ELF-1 (cell line): ENCODE results near the gene RBM20.
"Not testable (repeated sequence)": the region's sequence is repeated elsewhere in the genome, so short reads cannot be mapped to it uniquely, and the experiment has no call there.

ENCODE experiments used
- DNase-seq: peaks from one replicate; pipeline ENCODE4 v3.0.0-alpha.2; 2016; ENCODE audit warnings: low read depth, low spot score

Gene RBM20

GRCh38 chr10:110762849-110763211 is 118.7 kb downstream of the RBM20 start:
- peak; percentile 19 for DNase-seq

DNA sequence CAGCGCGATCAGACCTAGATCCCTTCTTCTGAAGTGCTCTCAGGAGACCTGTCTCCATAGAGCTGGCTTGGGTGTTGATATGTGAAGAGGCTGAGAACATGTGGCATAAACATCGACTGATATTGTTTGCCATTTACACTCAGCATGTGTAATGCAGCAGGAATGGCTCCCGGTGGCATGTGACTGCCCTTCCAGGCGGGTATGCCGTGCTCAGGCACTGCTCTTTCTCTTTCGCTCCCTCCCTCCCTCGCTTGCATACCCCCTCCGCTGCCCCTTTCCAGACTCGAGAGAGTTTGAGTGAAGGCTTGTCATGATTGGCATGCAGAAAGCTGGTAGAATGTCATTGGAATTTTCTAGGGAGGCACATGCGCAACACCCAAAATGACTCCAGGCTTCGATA is 120.2 kb downstream of the RBM20 start:
- DNase-seq: no peak

DNA sequence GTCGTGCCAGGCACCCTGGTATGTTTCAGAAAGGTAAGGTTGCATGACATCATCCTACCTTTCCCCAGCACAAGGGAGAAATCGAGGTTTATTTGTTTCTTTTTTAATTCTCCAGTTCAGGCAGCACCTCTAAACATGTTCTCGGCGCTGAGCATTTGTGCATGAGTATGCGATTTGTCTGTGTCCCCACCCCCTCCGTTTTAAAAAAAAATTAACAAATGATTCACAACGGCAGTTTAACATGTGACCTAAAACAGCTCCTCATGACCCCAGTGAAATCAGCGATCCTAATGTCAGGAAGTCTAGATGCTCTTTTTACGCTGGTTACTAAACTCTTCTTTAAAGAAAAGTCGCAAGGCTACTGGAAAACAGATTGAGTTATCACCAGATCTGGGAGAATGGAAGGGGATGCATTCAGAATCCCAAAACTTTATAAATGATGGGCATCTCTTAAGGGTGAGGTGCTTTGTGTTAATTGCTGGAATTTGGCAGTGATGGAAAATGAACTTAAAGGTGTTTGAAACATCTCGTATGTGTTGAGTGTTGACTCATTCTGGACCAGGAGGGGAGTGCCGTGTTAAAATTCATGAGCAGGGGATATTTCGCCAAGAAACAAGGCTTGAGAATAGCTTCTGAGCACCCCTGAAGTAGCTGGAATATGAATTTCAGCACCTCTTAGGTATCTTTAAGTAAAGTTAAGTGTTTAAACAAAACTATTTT is 120.8 kb downstream of the RBM20 start:
- no peak for DNase-seq

DNA sequence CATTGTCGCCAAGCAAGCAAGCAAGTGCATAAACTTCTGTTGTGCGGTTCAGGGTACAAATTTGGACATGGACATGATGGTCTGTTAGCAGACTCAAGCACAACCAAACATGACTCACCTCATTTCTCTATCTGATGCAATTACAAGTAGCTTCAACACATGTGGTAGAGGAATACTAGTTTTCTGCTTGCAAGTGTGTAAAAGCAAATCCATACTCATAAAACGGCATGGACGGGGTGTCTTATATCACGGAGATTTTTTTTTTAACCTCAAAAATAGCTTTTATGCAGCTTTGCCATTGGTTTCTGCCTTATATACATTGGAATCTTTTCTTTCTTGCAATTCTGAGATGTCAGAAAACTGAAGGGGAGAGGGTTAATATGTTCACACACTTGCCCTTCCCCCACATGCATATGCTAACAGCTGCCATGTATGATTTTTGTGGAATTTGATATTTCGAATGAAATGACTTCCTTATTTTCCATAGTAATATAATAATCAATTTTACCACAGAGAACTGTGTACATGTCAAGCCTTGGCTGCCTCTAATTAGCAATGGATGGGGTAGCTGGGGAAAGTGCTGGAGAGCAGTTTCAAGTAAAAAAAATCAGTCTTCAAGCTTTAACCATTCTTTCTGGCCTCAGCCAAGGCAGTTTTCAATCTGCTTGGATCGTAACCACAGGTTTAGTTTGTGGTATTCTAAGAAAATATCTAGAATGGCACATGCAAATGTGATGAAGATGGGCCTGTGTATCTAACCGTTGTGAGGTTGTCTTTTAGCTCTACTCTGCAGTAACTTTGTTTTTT is 121.6 kb downstream of the RBM20 start:
- DNase-seq: no peak

DNA sequence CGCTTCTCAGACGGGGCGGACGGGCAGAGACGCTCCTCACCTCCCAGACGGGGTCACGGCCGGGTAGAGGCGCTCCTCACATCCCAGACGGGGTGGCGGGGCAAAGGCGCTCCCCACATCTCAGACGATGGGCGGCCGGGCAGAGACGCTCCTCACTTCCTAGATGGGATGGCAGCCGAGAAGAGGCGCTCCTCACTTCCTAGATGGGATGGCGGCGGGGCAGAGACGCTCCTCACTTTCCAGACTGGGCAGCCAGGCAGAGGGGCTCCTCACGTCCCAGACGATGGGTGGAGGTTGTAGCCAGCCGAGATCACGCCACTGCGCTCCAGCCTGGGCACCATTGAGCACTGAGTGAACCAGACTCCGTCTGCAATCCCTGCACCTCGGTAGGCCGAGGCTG is 123.5 kb downstream of the RBM20 start:
- DNase-seq: not testable (repeated sequence)

- DNase-seq: no peak
These were observed 126.1 kb downstream of the RBM20 start for GRCh38 chr10:110770243-110770642.

GRCh38 chr10:110771486-110771885 is 127.3 kb downstream of the RBM20 start:
- no peak for DNase-seq

DNA sequence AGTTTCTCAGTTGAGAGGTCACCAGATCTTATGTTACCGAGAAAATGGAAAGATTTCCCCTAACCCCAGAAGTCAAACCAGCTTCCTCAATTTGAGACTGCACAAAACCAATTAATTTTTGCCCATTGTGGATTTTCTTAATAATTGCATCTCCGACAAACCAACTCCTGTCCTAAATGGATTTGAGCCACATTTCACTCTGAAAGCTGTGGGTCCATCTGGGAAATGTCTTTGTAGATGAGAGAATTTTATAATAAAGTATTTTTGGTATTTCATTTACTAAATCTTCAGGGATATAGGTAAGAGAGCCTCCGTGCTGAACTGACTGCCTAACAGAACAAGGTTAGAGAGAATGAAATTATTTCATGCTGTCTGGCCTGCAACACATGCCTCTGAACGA is 127.9 kb downstream of the RBM20 start:
- no peak for DNase-seq

DNA sequence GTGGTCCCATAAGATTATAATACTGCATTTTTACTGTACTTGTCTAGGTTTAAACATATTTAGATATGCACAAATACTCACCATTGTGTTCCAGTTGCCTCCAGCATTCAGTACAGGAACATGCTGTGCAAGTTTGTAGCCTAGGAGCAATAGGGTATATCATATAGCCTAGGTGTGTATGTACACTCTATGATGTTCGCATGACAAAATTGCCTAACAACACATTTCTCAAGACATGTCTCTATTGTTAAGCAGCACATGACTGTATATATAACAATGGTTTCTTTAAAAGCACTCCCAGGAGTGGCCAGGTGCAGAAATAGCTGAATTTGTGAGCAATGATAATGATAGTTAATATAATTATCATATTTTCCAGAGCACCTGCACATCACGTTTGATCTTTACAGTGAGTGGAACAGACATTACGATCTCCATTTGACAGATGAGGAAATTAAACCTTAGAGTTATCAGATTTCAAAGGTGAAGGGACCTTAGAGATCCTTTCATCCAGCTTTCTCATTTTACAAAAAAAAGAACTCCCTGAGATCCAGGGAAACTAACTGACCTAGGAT is 128.4 kb downstream of the RBM20 start:
- no peak for DNase-seq

DNA sequence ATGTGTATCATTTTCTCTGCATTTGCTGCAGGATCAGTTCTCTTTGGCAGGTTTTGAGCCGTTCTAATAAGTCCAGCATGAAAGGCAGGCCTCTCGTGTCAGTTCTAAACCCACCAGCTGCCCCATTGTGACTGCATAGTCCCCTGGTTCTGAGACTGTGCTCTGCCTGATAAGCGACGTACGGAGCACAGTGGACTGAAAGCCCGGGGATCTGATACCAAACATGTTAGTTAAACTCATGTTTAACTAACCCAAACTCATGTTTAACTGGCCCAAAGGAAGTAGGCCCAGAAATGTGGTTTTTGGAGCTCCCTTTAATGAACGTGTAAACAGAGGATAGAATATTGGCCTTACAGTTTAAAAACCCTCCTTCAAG is 129.5 kb downstream of the RBM20 start:
- DNase-seq: no peak

GRCh38 chr10:110774069-110775019 is 130.2 kb downstream of the RBM20 start:
- no peak for DNase-seq

DNA sequence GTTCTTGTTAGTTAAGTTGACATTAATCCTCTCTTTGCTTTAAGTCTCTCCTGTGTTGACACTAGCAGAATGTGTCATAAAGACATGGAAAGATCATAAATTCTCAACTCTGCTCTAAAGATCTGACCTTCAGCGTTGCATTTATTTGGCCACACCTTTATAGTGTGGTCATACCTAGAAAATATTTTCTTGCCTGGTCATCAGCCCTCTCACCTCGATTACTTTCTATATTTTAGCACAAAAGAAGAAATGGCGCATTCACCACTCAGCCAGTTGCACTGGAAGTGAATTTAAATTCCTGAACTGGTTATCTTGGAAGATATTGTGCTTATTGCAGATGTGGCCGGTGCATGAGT is 130.9 kb downstream of the RBM20 start:
- DNase-seq: no peak

DNA sequence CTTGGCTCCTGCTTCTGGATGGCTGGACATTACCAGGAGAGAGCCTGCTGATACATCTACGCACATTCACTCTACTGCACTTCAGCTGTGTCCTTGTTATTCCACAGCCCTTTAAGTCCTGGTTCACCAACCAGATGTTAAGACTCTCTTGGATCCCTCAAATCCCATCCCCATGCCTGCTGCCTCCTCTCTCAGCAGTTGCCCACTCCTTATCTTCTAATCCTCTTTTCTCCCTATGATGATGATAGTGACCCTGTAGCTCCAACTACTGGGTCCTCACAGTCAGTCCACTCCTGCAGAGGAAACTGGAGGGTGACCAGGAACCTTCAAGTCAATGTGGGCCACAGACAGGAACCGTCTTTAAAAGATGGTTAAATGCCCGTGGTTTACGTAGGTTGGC is 131.3 kb downstream of the RBM20 start:
- DNase-seq: no peak

DNA sequence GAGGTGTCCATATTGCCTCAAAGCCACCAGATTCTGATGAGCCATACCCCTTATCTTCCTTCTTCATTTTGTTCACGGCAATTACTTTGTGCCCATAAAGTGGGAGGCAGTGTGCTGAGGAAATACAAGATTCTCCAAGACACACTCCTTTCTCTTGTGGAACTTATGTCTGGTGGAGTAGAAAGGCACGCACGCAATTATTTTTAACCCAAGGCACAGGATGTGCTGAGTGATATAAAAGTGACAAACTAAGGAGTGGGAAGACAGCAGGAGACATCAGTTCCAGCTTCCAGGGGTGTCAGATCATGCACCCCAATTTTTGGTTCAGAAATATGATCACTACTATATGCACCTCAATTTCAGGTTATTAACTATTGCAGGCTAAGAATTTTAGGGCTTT is 132.9 kb downstream of the RBM20 start:
- DNase-seq: no peak

- DNase-seq: no peak
These were observed 133.5 kb downstream of the RBM20 start for GRCh38 chr10:110777661-110778060.

- DNase-seq: no peak
These were observed 134.1 kb downstream of the RBM20 start for GRCh38 chr10:110778211-110778610.

DNA sequence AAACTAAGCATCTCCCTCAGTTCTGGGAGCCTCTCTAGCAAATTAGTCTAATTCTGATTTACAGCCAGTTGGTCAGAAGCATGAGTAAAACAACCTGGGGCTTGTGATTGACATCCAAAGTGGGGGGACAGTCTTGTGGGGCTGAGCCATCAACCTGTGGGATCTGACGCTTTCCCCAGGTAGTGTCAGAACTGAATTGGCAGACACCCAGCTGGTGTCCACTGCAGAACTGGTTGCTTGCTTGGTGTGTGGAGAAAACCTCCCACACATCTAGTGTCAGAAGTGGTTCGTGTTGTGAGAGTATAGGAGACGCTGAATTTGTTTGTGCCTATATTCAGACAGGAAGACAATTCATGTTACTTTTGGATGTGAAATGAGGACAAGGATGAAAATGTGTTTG is 135.4 kb downstream of the RBM20 start:
- no peak for DNase-seq

GRCh38 chr10:110780704-110781103 is 136.6 kb downstream of the RBM20 start:
- DNase-seq: no peak

DNA sequence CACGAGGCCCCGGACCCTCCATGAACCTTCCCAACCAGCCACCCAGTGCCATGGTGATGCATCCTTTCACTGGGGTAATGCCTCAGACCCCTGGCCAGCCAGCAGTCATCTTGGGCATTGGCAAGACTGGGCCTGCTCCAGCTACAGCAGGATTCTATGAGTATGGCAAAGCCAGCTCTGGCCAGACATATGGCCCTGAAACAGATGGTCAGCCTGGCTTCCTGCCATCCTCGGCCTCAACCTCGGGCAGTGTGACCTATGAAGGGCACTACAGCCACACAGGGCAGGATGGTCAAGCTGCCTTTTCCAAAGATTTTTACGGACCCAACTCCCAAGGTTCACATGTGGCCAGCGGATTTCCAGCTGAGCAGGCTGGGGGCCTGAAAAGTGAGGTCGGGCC is 137.0 kb downstream of the RBM20 start:
- DNase-seq: no peak

- DNase-seq: no peak
These were observed 138.5 kb downstream of the RBM20 start for GRCh38 chr10:110782616-110783015.

DNA sequence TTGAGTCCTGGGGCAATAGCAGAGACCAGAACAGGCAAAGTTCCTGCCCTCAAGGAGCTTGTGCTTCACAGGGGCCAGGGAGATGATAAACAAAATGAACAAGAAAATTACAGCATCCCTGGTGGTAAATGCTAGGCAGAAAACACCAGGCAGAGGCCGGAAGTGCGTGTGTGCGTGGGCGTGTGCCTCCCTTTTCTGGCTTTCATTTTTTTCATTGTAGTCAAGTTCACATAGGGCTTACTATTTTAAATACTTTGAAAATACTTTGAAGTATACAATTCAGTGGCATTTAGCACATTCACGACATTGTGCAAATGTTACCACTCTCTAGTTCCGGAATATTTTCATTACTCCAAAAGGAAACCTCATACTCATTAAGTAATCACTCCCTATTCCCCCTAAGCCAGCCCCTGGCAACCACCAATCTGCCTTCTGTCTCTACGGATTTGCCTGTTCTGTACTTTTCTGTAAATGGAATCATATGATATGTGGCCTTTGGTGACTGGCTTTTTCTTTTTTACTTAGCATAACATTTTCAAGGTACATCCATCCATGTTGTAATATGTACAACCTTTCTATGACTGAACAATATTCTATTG is 139.5 kb downstream of the RBM20 start:
- DNase-seq: no peak

DNA sequence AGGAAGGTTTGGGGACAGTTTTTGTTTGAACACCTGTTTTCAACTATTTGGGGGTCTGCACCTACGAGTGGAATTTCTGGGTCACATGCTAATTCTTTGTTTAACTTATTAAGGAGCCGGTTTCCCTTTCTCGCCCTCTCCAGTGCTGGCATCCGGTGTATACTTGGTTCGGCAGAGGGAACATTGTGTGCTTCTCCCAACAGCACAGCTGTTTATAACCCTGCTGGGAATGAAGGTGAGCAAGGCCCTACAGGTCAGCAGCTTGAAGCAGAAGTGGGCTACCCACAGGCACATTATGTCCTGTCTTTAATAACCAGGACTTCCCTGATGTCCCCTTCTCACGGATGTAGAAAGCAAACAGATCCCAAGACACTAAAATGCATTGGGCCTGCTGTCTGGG is 140.1 kb downstream of the RBM20 start:
- DNase-seq: no peak
